NK-92 treated with Interleukin-12 subunit alpha and Interleukin-12 subunit beta, amount 100 ng/mL, for 24 hours (cell line): ENCODE data around the gene PTPN11.
"Not testable (repeated sequence)": the region's sequence is repeated elsewhere in the genome, so short reads cannot be mapped to it uniquely, and the experiment has no call there.

Experiments used
- DNase-seq: peaks from one replicate; lab custom pipeline; 2025; lab: John Stamatoyannopoulos, UW

PTPN11 gene

DNA sequence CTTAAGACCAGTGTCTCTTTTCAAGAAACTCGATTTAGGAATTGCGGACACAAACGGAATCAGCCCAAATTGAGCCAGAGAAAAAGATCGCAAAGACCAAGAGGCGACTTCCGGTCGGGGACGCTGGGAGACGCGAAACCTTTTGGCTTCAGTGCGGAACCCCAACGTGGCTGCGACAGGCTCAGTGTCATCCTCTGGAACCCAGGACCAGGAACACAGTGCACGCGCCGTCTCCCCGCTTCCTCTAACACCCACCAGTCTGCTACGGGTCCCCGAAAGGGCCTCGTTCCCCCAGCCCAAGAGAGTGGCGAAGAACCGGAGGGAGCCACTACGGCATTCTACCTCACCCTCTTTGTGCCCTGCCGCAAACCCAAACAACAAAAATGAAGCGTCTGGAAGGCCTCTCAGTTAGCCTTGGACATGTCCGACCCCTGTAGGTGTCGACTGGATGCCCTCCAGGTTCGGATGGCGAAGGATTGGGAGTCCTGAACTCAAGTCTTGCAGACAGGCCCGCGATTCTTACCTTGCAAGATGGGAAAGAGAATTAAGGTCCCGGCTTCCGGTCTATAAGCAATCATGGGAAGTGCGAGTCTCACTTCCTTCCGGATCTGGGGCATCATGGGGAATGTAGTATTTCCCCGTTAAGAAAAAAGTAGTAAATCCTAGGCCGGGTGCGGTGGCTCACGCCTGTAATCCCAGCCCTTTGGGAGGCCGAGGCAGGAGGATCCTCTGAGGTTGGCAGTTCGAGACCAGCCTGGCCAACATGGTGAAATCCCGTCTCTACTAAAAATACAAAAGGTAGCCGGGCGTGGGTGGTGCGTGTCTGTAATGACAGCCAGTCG, 9.5 kb upstream of the PTPN11 start, which contains the start of gene RPL6:
RPL6 (minus strand) TSS at position 542 of the 842 bp plus-strand sequence. CDS start 949 bp downstream, outside the sequence.
- peak; percentile 50 for DNase-seq

GRCh38 chr12:112409906-112410244, 8.9 kb upstream of the PTPN11 start:
- DNase-seq, result no peak

- DNase-seq, result no peak
Observed at GRCh38 chr12:112413855-112414625, 4.7 kb upstream of the PTPN11 start.

DNA sequence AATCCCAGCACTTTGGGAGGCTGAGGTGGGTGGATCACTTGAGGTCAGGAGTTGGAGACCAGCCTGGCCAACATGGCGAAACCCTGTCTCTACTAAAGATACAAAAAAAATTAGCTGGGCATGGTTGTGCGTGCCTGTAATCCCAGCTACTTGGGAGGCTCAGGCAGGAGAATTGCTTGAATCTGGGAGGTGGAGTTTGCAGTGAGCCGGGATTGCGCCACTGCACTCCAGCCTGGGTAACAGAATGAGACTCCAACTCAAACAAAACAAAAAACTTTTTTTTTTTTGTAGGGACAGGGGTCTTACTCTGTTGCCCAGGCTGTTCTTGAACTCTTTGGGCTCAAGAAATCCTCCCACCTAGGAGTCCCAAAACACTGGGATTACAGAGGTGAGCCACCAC, 3.3 kb upstream of the PTPN11 start:
- DNase-seq, result not testable (repeated sequence)

GRCh38 chr12:112418273-112418607, 507 bp upstream of the PTPN11 start:
- no peak for DNase-seq

DNA sequence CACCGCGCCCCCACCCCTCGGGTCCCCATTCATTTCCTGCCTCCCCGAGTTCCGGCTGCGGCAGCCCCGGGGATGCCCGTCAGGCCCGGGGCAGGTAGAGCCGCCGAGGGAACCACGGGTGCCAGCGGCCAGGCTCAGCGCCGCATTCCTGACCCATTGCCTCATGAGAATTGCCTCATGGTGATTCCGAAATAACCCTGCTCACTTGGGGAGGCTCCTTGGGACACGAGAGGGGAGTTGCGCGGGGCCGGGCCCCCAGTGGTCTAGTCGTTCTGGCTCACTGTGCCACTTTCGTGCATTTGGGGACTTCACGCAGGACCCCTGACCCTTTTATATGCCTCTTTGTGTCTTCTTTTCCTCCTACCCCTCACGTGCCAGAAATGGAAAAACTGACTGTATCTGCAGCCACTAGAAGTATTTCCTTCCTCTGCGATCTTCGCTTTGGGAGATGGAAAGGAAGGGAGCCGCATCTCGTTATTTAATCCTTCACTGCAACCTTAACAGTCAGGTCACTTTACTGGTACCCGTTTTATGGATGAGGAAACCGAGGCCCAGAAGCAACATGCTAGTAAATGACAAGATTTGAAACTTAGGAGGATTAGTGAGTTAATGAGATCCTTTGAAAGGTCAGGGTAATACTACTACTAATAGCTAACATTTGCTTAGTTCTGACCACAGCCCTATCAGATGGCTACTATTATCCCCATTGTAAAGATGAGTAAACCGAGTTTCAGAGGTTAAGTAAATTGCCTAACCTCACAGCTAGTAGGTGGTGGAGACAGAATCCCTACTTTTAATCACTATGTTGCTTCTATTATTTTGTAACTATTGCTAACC, 768 bp downstream of the PTPN11 start:
- no peak for DNase-seq

DNA sequence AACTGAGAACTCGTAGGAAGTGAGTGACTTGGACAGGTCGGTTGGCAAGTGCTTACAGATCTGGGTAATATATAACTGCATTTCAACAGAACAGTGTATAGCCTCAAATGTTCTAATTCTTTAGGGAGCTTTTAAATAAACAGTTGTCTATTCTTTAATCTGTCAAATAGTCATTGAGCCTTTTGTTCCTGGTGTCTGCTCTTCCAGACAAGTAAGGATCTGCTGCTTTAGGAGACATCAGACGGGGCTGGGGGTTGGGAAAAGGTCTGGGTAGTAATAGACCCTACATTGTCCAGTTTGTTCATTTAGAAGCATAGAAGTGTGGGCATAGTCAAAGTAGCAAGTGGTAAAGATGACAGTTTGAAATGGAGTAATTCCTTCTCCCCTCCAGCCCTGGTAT, 2.0 kb downstream of the PTPN11 start:
- DNase-seq, result no peak

GRCh38 chr12:112421363-112421762, 2.6 kb downstream of the PTPN11 start:
- DNase-seq, result no peak

DNA sequence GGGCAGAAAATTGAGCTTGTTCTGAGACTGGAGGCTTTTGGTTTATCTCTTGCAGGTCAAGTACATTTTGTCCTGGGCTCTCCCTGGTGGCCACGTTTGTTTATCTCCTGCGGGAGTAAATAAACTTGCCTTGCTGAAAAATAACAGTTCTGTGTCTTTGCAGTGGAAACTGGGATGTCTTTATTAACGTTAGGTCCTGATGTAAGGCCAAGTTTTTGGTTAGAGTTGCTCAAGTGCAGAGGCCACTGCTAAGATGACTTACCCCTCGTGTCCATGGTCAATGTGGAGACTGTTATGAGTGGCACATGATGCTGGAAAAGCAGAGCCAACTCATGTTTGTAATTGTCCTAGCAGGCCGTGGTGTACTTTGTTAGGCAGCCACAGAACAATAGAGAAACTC, 3.8 kb downstream of the PTPN11 start:
- DNase-seq, result no peak

DNA sequence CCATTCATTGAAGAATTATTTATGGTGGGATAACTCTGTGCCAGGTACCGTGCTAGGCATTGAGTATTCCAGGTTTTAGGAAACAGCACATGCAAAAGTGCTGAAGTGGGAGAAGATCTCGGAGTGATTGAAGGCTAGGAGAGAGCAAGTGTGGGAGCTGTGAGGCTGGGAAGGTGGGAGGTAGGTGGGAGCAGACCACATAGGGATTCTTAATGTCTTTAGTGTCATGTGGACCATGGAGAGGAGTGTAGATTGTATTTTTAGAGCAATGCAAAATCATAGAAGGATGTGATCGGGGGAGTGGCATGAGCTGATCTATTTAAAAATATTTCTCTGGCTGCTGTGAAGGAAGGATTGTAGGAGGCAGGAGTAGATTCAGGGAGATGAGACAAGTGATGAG, 5.4 kb downstream of the PTPN11 start:
- no peak for DNase-seq

GRCh38 chr12:112425582-112426382, 7.0 kb downstream of the PTPN11 start:
- no peak for DNase-seq

DNA sequence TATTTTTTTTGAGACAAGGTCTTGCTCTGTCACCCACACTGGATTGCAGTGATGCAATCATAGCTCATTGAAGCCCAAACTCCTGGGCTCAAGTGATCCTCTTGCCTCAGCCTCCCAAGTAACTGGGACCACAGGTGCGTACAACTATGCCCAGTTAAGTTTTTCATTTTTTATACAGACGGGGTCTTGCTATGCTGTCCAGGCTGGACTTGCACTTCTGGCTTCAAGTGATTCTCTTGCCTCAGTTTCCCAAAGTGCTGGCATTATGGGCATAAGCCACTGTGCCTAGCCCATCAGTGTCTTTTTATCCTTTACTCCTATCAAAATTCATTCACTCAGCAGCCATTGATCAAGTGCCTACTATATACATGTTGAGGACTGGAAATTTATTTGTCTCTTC, 9.0 kb downstream of the PTPN11 start:
- no peak for DNase-seq

DNA sequence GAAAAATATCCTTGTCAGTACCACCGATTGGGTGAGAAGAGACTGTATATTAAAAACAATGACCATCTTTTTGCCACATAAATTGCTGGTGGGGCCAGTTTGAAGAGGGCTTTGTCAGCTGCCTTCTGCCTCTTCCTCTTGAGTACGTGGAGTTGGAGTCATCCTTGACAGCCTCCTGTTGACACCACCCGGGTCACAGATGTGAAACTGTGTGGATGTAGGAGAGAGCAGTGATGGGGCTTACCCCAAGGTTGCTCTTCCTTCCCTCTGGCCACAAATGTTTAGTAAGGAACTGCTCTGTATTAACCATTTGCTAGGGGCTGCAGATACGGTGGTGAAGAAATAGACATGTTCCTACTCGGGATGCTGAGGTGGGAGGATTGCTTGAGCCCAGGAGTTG, 12.2 kb downstream of the PTPN11 start:
- DNase-seq, result no peak

DNA sequence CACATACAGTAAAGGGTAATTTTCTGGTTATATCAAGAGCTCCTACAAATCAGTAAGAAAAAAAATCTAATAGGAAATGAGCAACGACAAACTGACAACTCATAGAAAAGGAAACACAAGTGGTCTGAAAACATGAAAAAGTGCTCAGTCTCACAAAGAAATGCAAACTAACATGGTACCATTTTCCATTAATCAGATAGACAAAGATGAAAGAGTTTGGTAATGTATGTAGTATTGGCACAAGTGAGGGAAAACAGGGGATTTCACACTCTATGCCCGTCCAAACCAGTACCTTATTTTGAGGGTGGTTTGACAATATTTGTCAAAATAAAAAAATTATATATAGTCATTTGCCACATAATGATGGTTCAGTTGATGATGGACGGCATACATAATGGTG, 13.2 kb downstream of the PTPN11 start:
- no peak for DNase-seq

GRCh38 chr12:112433551-112433950, 14.8 kb downstream of the PTPN11 start:
- no peak for DNase-seq

GRCh38 chr12:112438645-112439044, 19.9 kb downstream of the PTPN11 start:
- DNase-seq, result not testable (repeated sequence)

DNA sequence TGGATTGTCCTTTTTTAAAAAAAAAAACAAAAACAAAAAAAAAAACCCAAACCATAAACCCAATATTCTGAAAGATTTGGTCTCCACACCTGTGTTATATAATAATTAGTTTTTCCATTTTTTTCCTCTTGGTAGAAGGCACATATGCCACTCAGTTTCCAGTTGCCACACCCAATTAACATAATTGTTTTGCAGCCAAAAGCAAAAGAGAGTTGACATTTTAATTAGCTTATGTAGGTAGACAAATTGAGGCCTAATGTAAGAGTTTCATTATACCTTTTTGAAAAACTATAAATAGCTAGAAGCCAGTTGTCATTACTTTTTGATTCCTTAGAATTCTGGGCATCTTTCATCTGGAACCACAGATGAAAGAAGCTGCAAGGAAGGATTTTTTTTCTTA, 21.0 kb downstream of the PTPN11 start:
- no peak for DNase-seq

DNA sequence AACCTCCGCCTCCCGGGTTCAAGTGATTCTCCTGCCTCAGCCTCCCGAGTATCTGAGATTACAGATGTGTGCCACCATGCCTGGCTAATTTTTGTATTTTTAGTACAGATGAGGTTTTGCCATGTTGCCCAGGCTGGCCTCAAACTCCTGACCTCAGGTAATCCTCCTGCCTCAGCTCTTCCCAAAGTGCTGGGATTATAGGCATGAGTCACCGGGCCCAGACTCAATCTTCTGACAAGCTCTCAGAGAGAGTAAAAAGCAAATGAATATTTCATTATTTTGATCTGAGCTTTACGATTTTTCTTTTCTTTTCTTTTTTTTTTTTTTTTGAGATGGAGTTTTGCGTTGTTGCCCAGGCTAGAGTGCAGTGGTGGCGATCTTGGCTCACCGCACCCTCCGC, 21.9 kb downstream of the PTPN11 start:
- not testable (repeated sequence) for DNase-seq

GRCh38 chr12:112443916-112444315, 25.2 kb downstream of the PTPN11 start:
- no peak for DNase-seq

DNA sequence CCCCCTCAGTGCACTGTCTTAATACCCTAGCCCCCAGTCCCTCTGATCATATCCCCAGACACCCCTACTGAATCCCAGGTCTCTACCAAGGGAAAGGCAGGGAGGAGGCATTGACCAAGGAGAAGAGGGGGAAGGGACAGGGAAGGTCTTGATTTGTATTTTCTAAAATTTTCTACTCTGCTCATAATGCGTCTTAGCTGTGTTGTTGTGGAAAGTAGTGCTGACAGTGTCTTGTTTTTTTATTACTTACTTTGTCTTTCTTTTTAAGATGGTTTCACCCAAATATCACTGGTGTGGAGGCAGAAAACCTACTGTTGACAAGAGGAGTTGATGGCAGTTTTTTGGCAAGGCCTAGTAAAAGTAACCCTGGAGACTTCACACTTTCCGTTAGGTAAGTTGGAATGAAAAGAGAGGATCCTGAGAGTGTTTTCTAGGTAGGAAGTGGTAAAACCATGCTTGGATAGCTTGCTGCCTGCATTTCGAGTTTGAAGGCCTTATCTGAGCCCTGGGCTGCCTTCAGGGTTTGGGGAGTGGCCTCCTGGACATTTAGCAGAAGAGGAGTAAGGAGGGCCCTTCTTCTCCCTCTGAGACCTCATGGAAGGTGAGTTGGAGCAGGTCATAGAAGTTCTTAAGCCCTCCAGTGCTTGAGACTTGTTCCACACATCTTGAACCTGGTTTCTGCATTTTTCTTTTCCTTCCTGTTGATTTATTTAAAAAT, 27.4 kb downstream of the PTPN11 start:
- DNase-seq, result no peak

DNA sequence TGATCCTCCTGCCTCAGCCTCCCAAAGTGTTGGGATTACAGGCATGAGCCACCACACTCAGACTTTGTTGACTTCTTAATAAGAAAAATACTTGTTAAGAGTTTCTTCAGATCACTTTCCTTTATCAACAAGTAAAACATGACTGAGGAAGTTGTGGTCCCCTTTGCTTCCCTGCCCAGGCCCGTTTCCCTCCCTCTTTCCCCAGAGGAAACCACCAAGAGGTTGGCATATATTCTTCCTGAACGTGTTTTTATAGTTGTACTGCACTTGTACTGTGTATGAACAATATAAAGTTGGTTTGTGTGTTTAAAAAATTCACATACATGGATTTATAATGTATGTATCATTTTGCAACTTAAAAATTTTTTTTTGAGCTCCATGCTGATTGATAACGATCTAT, 28.4 kb downstream of the PTPN11 start:
- DNase-seq, result no peak
